ENCODE measurements around the gene CYBA. TPM values are rescaled to one million over a fixed set of nuclear protein-coding genes. Genes with fewer than 3 reads are reported as not detected.
A peak's percentile ranks its signal among the peaks of the same experiment; 100 is the strongest.

Gene CYBA
- total RNA-seq, 2 donors from 2014 or later, result 58.9 to 131 TPM

- DNase-seq (peak; percentile 64), ATAC-seq (peak; percentile 23 to 53)
- intact Hi-C loops (cut with DNase I), result no loop called here
Measured at GRCh38 chr16:88651276-88651988, 579 bp upstream of the CYBA start.

- intact Hi-C loops (cut with DNase I), result no loop called here
- DNase-seq, result peak; percentile 60
- peak; percentile 39 to 50 for ATAC-seq
Measured at GRCh38 chr16:88649924-88650748, 717 bp downstream of the CYBA start.

GRCh38 chr16:88649195-88649923 lies 1.5 kb downstream of the CYBA start:
- no peak for DNase-seq
- no peak for ATAC-seq
- intact Hi-C loops (cut with DNase I), result no loop called here

GRCh38 chr16:88647178-88648070 lies 3.4 kb downstream of the CYBA start:
- ATAC-seq, result no peak
- intact Hi-C loops (cut with DNase I), result no loop called here
- DNase-seq, result no peak

GRCh38 chr16:88646345-88647034 lies 4.4 kb downstream of the CYBA start:
- ATAC-seq (no peak), DNase-seq (no peak)
- intact Hi-C loops (cut with DNase I), result no loop called here

GRCh38 chr16:88645941-88646340 lies 4.9 kb downstream of the CYBA start:
- DNase-seq, result no peak
- intact Hi-C loops (cut with DNase I), result no loop called here
- ATAC-seq, result no peak

- DNase-seq, result no peak
- intact Hi-C loops (cut with DNase I), result no loop called here
- ATAC-seq, result no peak
Measured at GRCh38 chr16:88645455-88645854, 5.4 kb downstream of the CYBA start.

GRCh38 chr16:88643644-88643932 lies 7.3 kb downstream of the CYBA start:
- intact Hi-C loops (cut with DNase I), result no loop called here
- ATAC-seq (no peak), DNase-seq (no peak)

GRCh38 chr16:88642881-88643643 lies 7.8 kb downstream of the CYBA start:
- ATAC-seq (no peak), DNase-seq (no peak)
- intact Hi-C loops (cut with DNase I), result no loop called here

GRCh38 chr16:88640498-88641247 lies 10.2 kb downstream of the CYBA start:
- intact Hi-C loops (cut with DNase I), result no loop called here
- DNase-seq (no peak), ATAC-seq (no peak)

GRCh38 chr16:88640039-88640495 lies 10.8 kb downstream of the CYBA start:
- intact Hi-C loops (cut with DNase I), result no loop called here
- DNase-seq (no peak), ATAC-seq (no peak)

- ATAC-seq, result no peak
- intact Hi-C loops (cut with DNase I), result no loop called here
Measured at GRCh38 chr16:88639231-88640038, 11.4 kb downstream of the CYBA start.

GRCh38 chr16:88638323-88639230 lies 12.3 kb downstream of the CYBA start, which contains the start of gene IL17C:
Gene IL17C (plus strand): TSS chr16:88638572. CDS start chr16:88638642, 70 bp downstream.
- intact Hi-C loops (cut with DNase I), result no loop called here
- ATAC-seq, result no peak
- DNase-seq, result no peak

More at GRCh38 chr16:88639231-88640038, 11.4 kb downstream of the CYBA start:
- DNase-seq, result no peak

GRCh38 chr16:88636488-88637265 lies 14.2 kb downstream of the CYBA start:
- no peak for ATAC-seq
- intact Hi-C loops (cut with DNase I), result no loop called here
- DNase-seq, result no peak

Measured in left cardiac atrium (tissue), 4 donors.